ENCODE results near the gene GJA4. TPM values are rescaled to one million over a fixed set of nuclear protein-coding genes. Genes with fewer than 3 reads are reported as not detected.

Gene GJA4
- total RNA-seq, 2 experiments from 2014 or later, result 0.24 to 0.69 TPM

DNA sequence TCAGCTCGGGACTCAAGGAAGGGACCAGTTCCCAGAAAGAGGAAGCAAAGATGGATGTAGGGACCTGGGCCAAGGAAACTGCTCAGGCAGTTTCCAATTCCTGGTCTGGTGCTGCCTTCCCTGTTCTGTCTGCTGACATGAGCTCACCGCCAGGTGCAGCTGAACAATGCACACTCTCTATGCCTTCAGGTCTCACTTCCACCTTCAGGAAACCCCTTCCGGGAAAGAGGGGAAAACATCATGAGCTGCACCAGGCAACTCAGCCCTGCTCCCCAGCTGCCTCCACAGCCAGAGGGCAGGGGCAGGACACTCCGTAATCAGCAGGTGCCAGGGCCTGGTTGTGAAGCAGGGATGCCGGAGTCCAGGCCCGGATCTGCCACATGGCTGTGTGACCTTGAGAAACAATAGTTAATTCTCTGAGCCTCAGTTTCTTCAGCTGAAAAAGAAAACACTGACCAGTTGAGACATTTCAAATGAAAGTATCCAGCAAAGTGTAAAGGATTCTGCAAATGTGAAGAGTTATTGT lies 39.0 kb downstream of the GJA4 start:
- Mint-ChIP-seq H3K27me3 (ENCODE audit: low read depth) (no peaks in the 10 kb centered on the region), H3K36me3 (ENCODE audit: low read depth) (no peaks in the 10 kb centered on the region), H3K4me1 (ENCODE audit: low read depth) (no peaks in the 10 kb centered on the region), H3K27ac (no peak overlapping the region), H3K9me3 (no peaks in the 10 kb centered on the region), H3K4me3 (no peak overlapping the region)
- CTCF ChIA-PET, result no interaction called here
- no peak for DNase-seq
- intact Hi-C loops (cut with micrococcal nuclease), result no loop called here

DNA sequence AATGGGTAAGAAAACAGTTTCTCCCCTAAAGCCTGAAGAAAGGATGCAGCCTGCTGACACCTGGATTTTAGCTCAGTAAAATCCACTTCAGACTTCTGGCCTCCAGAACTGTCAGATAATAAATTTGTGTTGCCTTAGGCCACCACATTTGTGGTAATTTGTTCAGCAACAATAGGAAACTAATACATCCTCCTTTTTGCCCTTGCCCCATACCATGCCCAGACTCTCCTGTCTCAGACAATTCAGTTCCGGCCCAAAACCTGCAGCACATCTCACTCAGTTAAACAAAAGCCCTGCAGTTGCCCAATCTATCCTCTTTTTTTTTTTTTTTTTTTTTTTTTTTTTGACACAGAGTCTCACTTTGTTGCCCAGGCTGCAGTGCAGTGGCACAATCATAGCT lies 40.9 kb downstream of the GJA4 start:
- H3K27ac Mint-ChIP-seq, result no peak overlapping the region

DNA sequence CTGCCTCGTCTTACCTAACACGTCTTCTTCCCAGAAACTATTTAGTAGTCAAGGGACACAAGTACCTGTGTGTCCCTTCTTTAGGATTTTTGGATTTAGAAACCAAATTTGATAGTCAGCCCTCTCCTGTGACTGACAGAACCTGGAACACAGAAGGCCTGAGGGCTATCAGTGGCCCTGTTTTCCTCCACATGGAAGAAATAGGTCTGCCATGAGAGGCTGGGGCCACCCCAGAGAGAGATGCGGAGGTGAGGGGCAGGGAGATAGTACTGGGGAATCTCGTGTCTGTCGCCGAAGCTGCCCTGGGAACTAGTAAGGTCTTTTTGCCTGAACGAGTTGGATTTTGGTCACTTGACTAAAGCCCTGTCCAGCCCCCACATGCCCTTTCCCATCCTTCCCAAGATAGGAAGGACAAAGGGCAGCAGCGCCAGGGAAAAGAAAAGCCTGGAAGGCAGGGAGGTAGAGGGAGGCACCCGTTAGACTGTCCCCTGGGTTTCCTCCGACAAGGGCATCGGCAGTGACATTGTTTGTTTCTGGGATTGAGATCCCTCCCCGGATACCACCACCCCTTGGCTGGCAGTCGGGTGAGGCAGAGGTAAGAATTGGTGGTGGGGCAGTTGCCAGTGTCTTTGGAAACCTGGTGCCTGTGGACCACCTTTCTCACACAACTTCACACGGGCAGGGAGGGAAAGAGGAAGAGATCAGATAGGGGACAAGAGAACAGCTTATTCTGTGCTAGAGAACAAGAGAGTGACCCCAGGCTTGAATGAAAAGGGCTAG lies 46.9 kb downstream of the GJA4 start:
- Mint-ChIP-seq H3K27me3 (ENCODE audit: low read depth) (no peaks in the 10 kb centered on the region), H3K9me3 (no peaks in the 10 kb centered on the region), H3K27ac (no peak overlapping the region), H3K36me3 (ENCODE audit: low read depth) (no peaks in the 10 kb centered on the region), H3K4me1 (ENCODE audit: low read depth) (no peaks in the 10 kb centered on the region), H3K4me3 (no peak overlapping the region)
- no peak for DNase-seq
- CTCF ChIA-PET, result no interaction called here
- intact Hi-C loops (cut with micrococcal nuclease), result no loop called here

More for the DNA sequence above, 40.9 kb downstream of the GJA4 start:
- no peaks in the 10 kb centered on the region for H3K36me3 Mint-ChIP-seq (ENCODE audit: low read depth)
- H3K4me1 Mint-ChIP-seq (ENCODE audit: low read depth), result no peaks in the 10 kb centered on the region
- H3K9me3 Mint-ChIP-seq, result no peaks in the 10 kb centered on the region
- no peak for DNase-seq
- intact Hi-C loops (cut with micrococcal nuclease), result no loop called here
- CTCF ChIA-PET, result interaction anchor here (0.7 kb wide), 1 partner anchor 19 kb away, joined by 3 read pairs; no protein-coding TSS in a partner anchor
- H3K27me3 Mint-ChIP-seq (ENCODE audit: low read depth), result no peaks in the 10 kb centered on the region
- no peak overlapping the region for H3K4me3 Mint-ChIP-seq

DNA sequence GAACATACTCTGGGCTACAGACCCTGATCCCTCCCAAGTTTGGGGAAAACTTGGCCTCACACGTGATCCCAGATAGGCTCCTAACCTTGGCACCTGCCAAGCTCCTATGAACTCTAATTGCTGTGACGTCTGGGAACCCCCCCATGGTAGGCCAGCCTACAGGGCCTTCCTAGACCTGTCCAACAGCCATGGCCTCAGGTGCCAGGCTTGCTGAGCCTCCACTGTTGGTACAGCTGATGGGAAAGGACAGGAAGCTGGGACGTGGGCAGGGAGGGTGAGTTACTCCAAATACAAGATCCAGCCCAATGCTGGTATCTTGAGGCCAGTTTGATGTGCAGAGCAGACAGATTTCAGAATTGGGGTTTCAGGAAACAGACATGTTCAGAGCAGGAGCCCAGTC lies 47.6 kb downstream of the GJA4 start:
- Mint-ChIP-seq H3K36me3 (ENCODE audit: low read depth) (no peaks in the 10 kb centered on the region), H3K9me3 (no peaks in the 10 kb centered on the region), H3K4me3 (no peak overlapping the region), H3K4me1 (ENCODE audit: low read depth) (no peaks in the 10 kb centered on the region), H3K27ac (no peak overlapping the region), H3K27me3 (ENCODE audit: low read depth) (no peaks in the 10 kb centered on the region)
- CTCF ChIA-PET, result no interaction called here
- intact Hi-C loops (cut with micrococcal nuclease), result no loop called here
- DNase-seq, result no peak

DNA sequence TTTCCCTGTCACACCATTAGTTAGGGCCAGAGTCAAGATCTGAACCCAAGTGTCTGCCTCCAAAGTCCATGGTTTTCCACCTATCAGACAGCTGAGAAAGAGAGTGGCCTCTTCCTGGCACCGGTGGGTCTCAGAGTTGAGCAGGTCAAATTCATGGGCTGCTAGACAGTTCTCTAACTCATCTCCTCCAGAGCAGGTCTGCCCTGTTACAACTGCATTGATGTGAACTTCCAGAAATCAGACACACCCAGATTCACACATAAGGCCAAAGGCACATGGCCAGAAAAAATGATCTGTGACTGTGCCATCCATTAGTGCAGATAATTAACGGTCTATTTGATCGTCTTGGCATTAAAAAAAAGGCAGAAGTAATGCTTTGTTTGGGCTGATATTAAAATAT lies 49.3 kb downstream of the GJA4 start:
- Mint-ChIP-seq H3K4me3 (no peak overlapping the region), H3K36me3 (ENCODE audit: low read depth) (no peaks in the 10 kb centered on the region), H3K9me3 (no peaks in the 10 kb centered on the region), H3K27me3 (ENCODE audit: low read depth) (no peaks in the 10 kb centered on the region), H3K4me1 (ENCODE audit: low read depth) (no peaks in the 10 kb centered on the region), H3K27ac (no peak overlapping the region)
- CTCF ChIA-PET, result interaction anchor here (1.3 kb wide), 1 partner anchor 11 kb away, joined by 6 read pairs; no protein-coding TSS in a partner anchor
- intact Hi-C loops (cut with micrococcal nuclease), result no loop called here
- DNase-seq, result no peak

DNA sequence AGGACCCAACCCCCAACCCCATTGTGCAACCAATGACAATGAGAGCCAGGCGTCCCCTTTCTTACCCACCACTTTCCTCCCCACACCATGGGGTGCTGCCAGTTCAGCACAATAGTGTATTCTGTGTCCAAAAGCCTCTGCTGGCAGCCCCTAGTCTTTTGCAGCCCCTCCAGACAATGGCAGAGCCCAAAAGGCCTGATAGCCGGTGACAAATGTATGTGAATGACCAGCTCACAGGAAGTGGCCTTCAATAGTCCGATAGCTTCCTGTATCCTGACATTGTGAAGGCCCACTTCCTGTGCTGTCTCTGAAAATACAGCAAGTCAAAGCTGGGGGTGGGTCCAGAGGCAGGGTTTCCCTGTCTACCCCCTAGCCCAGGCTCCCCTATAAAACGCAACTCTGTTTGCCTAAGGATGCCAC lies 50.2 kb downstream of the GJA4 start:
- CTCF ChIA-PET, result interaction anchor here (1.3 kb wide), 1 partner anchor 10 kb away, joined by 6 read pairs; no protein-coding TSS in a partner anchor
- intact Hi-C loops (cut with micrococcal nuclease), result no loop called here
- H3K36me3 Mint-ChIP-seq (ENCODE audit: low read depth), result no peaks in the 10 kb centered on the region
- H3K4me3 Mint-ChIP-seq, result no peak overlapping the region
- H3K27ac Mint-ChIP-seq, result no peak overlapping the region
- no peaks in the 10 kb centered on the region for H3K9me3 Mint-ChIP-seq
- no peak for DNase-seq
- no peaks in the 10 kb centered on the region for H3K4me1 Mint-ChIP-seq (ENCODE audit: low read depth)
- H3K27me3 Mint-ChIP-seq (ENCODE audit: low read depth), result no peaks in the 10 kb centered on the region

DNA sequence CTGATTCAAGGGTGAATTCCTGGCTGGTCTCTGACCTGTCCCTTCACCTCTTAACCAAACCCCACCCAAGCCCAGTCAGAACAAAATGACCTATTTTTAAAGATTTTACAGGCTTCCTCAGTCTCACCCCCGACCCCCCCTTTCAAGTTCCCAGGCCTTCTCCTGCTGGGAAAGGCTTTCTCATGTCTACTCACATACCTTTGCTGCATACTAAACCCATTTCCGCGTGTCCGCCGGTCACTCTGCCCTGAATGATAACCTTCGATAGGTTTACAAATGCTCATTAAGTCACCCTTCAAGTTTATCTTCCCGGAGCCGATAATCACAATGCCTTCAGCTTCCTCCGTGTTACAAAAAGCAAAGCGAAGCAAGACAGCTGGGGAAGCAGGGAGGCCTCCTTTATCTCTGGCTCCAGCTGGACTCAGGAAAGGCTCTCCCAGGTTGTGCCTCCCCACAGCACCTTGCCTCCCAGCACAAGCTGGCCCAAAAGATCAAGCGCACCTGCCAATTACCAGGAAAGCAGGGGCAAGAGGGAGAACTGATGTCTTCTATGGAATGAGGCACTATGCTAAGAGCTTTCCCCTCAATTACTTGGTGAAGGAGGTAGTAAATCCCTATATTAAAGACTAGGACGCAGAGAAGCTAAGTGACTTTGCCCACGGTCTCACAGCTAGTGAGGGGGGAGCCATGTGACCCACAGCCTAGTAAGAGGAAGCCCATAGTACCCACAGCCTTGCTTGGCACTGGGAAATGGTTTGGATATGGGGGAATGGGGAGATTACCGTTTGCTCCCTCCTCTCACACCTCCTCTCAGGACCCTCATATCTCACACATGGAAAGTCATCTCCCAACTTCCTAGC lies 50.8 kb downstream of the GJA4 start:
- CTCF ChIA-PET, result interaction anchor here (1.9 kb wide), 1 partner anchor 9 kb away, joined by 9 read pairs; no protein-coding TSS in a partner anchor
- H3K4me1 Mint-ChIP-seq (ENCODE audit: low read depth), result peaks cover 2% of the 10 kb centered on the region
- H3K27ac Mint-ChIP-seq, result no peak overlapping the region
- no peak overlapping the region for H3K4me3 Mint-ChIP-seq
- H3K27me3 Mint-ChIP-seq (ENCODE audit: low read depth), result no peaks in the 10 kb centered on the region
- no peak for DNase-seq
- H3K36me3 Mint-ChIP-seq (ENCODE audit: low read depth), result peaks cover 6% of the 10 kb centered on the region
- no peaks in the 10 kb centered on the region for H3K9me3 Mint-ChIP-seq
- intact Hi-C loops (cut with micrococcal nuclease), result no loop called here

DNA sequence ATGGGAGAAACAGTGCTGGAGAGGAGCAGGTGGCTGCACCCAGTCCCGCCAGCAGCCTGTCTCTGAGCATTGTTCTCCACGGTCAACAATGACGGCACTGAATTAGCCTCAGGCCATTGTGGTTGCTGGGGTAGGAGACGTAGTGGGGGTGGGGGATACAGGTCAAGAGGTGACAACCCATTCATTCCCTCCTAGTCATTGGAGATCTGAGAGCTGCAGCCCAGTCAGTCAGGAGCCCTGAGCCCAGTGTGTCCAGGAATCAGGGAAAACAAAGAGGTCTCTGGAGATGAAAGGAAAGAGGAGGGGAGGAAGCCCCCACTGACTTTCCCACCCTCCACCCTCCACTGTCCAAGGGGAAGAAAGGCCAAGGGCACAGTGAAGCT lies 51.4 kb downstream of the GJA4 start:
- Mint-ChIP-seq H3K4me1 (ENCODE audit: low read depth) (peaks cover 5% of the 10 kb centered on the region), H3K27ac (no peak overlapping the region), H3K27me3 (ENCODE audit: low read depth) (no peaks in the 10 kb centered on the region), H3K9me3 (no peaks in the 10 kb centered on the region), H3K4me3 (no peak overlapping the region), H3K36me3 (ENCODE audit: low read depth) (peaks cover 10% of the 10 kb centered on the region)
- CTCF ChIA-PET, result interaction anchor here (1.9 kb wide), 1 partner anchor 9 kb away, joined by 9 read pairs; no protein-coding TSS in a partner anchor
- intact Hi-C loops (cut with micrococcal nuclease), result no loop called here
- DNase-seq, result no peak

Other genes starting within 250 kb of the GJA4 start
- gene GJB5, start 38.0 kb upstream of the GJA4 start, total RNA-seq, result not detected
- not detected for gene GJB4, start 33.3 kb upstream of the GJA4 start, total RNA-seq
- not detected for gene GJB3, start 11.8 kb upstream of the GJA4 start, total RNA-seq
- gene SMIM12, start 66.8 kb downstream of the GJA4 start, total RNA-seq, result 10 to 100 TPM; 37.6 to 38.6 TPM
- under 1 TPM; 0.69 to 0.74 TPM for gene DLGAP3, start 136.7 kb downstream of the GJA4 start, total RNA-seq
- gene TMEM35B, start 192.3 kb downstream of the GJA4 start, total RNA-seq, result 10 to 100 TPM; 18.2 to 19.9 TPM
- gene ZMYM6, start 238.9 kb downstream of the GJA4 start, total RNA-seq, result 10 to 100 TPM; 18.5 to 19.1 TPM

Measured in activated naive CD4-positive, alpha-beta T cell treated with anti-CD3 and anti-CD28 coated beads for 36 hours (primary cell).